Activated CD4-positive, alpha-beta T cell treated with anti-CD3 and anti-CD28 coated beads for 48 hours (primary cell): ENCODE data around the gene STK39.
"Not testable (repeated sequence)": the region's sequence is repeated elsewhere in the genome, so short reads cannot be mapped to it uniquely, and the experiment has no call there.

Source experiments
- DNase-seq: peaks from one replicate; pipeline ENCODE4 v3.0.0-alpha.2; 2020

STK39 gene

GRCh38 chr2:168247341-168248261 lies at the start of gene STK39:
Gene STK39 (minus strand): TSS chr2:168247595. CDS start chr2:168247435, 160 bp downstream.
- peak; percentile 82 for DNase-seq

- no peak for DNase-seq
Measured at GRCh38 chr2:168295051-168295450, 47.7 kb upstream of the STK39 start.

GRCh38 chr2:168294409-168294808 lies 47.0 kb upstream of the STK39 start:
- DNase-seq: no peak

GRCh38 chr2:168293766-168294165 lies 46.4 kb upstream of the STK39 start:
- no peak for DNase-seq

GRCh38 chr2:168290391-168290790 lies 43.0 kb upstream of the STK39 start:
- no peak for DNase-seq

- DNase-seq: no peak
Measured at GRCh38 chr2:168289880-168290279, 42.5 kb upstream of the STK39 start.

GRCh38 chr2:168286535-168286934 lies 39.1 kb upstream of the STK39 start:
- DNase-seq: no peak

- no peak for DNase-seq
Measured at GRCh38 chr2:168278424-168278888, 31.1 kb upstream of the STK39 start.

- DNase-seq: no peak
Measured at GRCh38 chr2:168277276-168277675, 29.9 kb upstream of the STK39 start.

GRCh38 chr2:168272225-168272624 lies 24.8 kb upstream of the STK39 start:
- DNase-seq: no peak

- not testable (repeated sequence) for DNase-seq
Measured at GRCh38 chr2:168262926-168263325, 15.5 kb upstream of the STK39 start.

- DNase-seq: no peak
Measured at GRCh38 chr2:168256448-168256847, 9.1 kb upstream of the STK39 start.

GRCh38 chr2:168255866-168256265 lies 8.5 kb upstream of the STK39 start:
- DNase-seq: no peak

GRCh38 chr2:168255103-168255502 lies 7.7 kb upstream of the STK39 start:
- DNase-seq: no peak

- DNase-seq: no peak
Measured at GRCh38 chr2:168254158-168254935, 7.0 kb upstream of the STK39 start.

GRCh38 chr2:168253379-168253778 lies 6.0 kb upstream of the STK39 start:
- no peak for DNase-seq

GRCh38 chr2:168252976-168253375 lies 5.6 kb upstream of the STK39 start:
- DNase-seq: no peak

GRCh38 chr2:168246483-168247340 lies 683 bp downstream of the STK39 start:
- DNase-seq: peak; percentile 83

- DNase-seq: no peak
Measured at GRCh38 chr2:168246072-168246482, 1.3 kb downstream of the STK39 start.

GRCh38 chr2:168245074-168245825 lies 2.1 kb downstream of the STK39 start:
- DNase-seq: no peak

- peak; percentile 76 for DNase-seq
Measured at GRCh38 chr2:168244318-168244717, 3.1 kb downstream of the STK39 start.

GRCh38 chr2:168243061-168243460 lies 4.3 kb downstream of the STK39 start:
- DNase-seq: no peak
